ENCODE results near the gene WWOX.

The WWOX gene

DNA sequence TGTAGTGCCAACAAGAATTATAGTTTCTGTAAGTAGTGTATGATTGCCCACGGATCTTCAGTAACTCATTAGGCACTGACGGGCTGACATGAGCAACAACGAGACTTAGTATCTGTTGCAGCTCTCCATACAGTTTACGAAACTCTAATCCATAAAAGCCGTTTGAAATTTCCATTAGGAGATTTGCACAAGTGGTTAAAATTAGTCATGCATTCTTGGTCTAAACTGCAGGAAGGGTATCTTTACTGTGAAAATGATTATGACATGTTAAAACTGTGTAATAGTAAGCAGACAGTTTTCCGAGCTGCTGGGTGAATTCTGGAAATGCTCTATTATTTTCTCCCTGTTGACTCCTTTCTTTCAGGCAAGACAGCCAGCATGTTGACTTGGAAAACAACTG is 605.0 kb downstream of the WWOX start:
- no peak for DNase-seq (ENCODE audit: low read depth in 1 of 2, low spot score in 1 of 2)

DNA sequence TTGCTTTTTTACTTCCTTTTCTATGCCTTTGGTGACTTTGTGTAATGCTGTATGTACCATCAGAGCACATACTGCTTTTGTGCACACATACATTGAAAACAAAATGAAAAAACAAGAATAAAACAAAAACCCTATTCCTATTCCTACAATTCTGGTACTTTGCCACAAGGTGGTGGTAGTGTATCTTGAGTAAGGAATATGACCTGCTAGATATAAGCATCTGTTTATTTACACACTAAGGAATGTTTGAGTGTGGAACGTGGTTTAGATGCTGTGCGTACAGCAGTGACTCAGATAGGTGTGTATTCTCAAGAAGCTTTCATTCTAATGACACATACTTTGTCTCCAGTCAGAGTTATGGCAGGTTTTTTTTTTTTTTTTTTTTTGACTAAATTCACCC is 606.2 kb downstream of the WWOX start:
- DNase-seq (ENCODE audit: low read depth in 1 of 2, low spot score in 1 of 2): peak in 1 of 2 donors; percentile 10

DNA sequence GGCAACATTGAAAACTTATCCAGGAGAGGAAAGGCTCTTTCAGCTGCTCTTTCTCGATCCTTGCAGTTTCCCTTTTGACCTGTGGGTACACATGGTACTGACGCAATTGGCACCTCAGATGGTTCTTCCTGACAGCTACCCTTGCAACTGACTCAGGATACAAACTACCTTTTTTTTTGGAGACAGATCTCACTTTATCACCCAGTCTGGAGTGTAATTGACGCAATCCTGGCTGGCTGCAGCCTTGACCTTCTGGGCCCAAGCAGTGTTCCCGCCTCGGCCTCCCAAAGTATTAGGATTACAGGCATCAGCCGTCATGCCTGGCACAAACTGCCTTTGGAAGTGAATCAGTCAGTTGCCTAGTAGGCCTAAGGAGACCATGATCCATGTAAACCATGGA is 607.2 kb downstream of the WWOX start:
- no peak for DNase-seq (ENCODE audit: low read depth in 1 of 2, low spot score in 1 of 2)

DNA sequence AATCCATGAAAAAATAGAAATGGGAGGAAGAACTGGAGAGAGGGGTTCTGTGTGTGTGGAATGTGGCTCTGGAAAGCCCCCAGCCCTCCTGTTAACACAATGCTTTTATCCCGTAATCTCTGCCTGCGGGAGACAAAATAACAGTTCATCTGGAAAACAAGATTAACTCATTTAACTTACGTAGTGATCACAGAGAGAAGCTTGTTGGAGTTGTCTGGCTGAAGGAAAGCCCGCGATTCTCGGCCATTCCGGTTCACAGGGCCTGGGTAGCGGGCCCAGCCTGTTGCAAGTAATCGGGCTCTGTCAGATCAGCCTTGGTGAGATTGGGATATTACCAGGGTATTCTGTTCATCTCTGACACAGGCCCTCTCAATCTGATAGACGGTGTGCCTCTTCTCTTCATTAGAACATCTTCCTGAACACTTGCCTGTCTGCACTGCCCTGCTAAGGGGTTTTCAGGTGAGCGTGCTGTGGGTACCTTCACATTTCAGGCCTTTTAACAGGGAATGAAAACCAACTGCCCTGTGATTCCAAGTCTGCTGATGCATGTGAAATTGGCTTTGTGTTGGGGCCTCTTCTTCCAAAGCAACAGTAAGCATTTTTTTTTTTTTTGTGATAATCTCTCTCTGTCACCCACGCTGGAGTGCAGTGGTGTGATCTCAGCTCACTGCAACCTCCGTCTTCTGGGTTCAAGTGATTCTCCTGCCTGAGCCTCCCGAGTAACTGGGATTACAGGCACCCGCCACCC is 609.9 kb downstream of the WWOX start:
- no peak for DNase-seq (ENCODE audit: low read depth in 1 of 2, low spot score in 1 of 2)

DNA sequence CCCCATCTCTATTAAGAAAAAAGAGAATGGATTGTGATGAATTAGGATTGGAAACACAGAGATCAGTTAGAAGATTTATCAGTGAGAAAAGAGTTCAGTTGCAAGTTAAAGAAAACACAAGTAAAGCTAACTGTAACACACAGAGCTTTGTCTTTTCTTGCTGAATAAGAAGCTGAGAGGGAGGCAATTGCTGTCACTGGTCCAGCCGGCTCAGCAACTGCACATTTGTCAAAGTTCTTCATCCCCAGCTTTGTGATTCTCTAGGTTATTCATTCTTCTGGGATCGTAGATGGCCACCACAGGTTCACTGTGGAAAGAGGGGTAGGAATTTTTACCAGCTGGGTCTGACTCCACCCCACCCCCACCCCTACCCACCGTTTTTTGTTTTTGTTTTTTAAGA is 615.7 kb downstream of the WWOX start:
- no peak for DNase-seq (ENCODE audit: low read depth in 1 of 2, low spot score in 1 of 2)

DNA sequence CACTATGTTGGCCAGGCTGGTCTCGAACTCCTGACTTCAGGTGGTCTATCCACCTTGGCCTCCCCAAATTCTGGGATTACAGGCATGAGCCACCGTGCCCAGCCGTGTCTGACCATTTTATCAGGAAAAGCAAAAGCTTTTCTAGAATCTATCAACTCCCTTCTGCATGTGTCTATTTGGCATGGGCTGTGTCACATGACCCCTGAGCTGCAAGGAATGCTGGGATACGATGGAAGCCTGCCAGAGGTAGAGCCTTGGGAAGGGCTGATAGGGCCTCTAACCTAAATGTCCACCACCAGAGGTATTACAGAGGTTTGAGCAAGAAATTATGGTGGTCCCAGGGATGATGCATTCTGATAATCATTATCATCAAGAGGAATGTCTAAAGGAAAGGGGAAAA is 616.2 kb downstream of the WWOX start:
- no peak for DNase-seq (ENCODE audit: low read depth in 1 of 2, low spot score in 1 of 2)

DNA sequence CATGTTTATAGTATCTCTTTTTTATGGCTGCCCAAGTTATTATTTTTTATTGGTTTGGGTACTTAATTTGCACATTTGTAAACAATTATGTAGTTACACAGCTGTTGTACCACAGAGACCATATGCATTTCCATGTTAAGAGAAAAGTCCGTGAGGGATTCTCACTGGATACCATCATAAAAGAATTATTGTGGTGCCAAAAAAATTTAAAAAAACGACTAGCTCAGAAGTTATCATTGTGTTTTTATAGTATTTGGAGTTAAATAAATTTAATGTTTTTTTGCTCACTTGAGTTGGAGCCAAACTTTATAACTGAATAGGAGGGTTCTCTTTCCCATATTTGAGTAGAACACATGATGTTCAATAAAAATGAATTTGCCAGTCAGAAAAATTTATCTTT is 618.7 kb downstream of the WWOX start:
- DNase-seq (ENCODE audit: low read depth in 1 of 2, low spot score in 1 of 2): no peak

DNA sequence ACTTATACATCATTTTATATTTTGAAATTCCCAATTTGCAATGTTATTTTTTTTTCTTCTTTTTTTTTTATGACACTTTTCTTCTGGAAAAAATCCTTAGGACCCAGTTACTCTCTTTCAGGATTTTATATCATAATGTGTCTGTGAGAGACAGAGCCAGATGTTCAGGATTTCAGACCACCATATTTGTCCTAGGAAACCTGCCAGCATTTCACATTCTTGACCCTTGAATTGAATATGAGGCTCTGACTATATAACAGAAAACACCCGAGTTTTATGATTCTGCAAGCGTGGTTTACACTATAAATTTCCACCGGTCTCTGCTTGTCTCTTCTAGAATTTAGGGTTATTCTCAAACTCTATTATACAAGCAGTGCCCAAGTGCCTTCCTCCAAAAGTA is 621.0 kb downstream of the WWOX start:
- no peak for DNase-seq (ENCODE audit: low read depth in 1 of 2, low spot score in 1 of 2)

DNA sequence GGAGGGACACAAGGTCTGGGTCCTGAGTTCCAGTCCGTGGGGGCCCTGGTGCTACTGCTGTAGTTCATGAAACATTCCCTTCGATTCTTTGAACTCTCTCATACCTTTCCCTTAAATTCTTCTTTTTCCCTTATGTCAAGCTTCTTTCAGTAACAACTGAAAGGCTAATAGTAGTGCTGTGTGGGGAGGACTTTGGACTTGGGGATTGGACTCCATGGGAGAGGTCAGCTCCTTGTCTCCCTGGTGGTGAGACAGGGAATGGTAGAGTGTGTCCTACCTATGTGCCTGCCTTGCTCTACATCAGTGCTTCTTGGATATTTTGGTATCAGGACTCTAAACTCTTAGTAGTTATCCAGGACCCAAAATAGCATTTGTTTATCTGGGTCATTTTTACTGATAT is 628.1 kb downstream of the WWOX start:
- DNase-seq (ENCODE audit: low read depth in 1 of 2, low spot score in 1 of 2): no peak

DNA sequence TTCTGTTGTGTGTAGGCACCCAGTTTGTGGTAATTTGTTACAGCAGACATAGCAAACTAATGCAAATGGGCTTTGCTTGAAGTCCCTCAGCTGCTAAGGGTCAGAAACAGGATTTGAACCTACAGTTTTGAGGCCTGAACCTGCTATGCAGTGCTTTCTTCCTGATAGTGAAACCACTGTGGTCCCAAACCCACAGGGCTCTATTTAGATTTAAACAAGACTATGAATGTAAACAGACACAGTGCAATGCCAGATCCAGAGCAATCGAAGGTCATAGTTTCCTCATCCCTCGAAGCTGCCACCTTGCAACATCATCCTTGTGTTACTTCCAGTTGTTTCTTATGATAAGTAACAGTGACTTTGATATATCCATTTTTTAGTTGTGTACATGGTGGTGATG is 630.2 kb downstream of the WWOX start:
- no peak for DNase-seq (ENCODE audit: low read depth in 1 of 2, low spot score in 1 of 2)

DNA sequence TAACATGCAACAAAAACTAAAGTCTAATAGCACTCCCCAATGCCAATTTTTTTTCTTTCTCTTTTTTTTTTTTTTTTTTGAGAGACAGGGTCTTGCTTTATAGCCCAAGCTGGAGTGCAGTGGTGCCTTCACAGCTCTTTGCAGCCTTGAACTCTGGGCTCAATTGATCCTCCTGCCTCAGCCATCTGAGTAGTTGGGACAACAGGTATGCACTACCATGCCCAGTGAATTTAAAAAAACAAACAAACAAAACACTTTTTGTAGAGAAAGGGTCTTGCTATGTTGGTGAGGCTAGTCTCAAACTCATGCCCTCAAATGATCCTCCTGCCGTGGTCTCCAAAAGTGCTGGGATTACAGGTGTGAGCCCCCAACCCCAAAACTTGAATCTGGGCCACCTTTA is 632.3 kb downstream of the WWOX start:
- DNase-seq (ENCODE audit: low read depth in 1 of 2, low spot score in 1 of 2): no peak

DNA sequence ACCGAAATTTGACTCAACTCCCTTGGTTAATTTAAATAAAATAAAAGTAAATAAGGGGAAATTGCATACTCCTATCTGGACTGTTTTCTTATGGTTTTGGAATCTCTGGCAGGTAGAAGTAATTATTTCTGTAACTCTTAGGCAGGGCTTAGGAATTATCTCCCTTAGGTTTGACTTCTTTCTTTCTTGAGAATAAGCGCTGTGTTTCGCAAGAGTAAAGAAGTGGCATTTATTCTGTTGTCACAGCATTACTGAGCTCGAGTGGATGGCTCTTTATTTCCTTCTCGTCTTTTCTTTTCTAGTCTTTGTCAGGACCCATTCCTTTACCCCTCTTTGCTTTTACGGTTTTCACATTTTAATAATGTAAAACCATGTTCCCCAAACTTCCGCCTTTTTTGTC is 633.2 kb downstream of the WWOX start:
- DNase-seq (ENCODE audit: low read depth in 1 of 2, low spot score in 1 of 2): no peak

DNA sequence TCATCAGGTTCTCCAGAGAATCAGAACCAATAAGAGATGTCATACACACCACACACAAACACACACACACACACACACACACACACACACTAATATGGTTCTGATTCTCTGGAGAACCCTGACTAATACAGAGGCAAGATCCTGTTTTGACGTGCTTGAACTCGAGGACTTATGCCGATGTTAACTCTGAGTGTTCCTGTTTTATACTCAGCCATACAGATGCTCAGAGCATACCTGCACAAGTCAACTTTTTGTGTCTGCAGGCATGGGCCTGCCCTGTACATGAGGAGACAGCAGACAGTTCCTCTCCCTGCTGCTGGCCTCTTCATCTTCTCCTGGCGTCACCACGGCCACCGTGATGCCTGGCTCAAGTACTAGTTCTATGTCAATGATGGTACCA is 635.9 kb downstream of the WWOX start:
- no peak for DNase-seq (ENCODE audit: low read depth in 1 of 2, low spot score in 1 of 2)

DNA sequence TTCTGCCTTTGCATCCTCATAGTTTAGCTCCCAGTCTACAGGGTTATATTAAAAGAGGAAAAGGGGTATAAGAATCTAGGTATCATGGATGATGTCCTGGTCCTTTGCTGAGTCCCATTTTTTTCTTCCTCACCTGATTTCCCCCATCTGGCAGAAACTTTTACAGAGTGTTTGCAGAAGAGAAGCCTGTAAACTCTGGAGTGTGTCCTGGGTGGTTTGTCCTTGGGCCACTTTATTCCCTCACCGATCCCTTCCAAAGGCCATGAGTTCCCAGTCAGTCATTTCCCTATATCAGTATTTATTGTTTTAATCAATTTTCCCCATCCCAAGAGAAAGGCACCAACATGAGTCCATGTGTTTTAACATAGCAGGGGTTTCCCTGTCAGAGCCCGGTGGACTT is 638.2 kb downstream of the WWOX start:
- no peak for DNase-seq (ENCODE audit: low read depth in 1 of 2, low spot score in 1 of 2)

DNA sequence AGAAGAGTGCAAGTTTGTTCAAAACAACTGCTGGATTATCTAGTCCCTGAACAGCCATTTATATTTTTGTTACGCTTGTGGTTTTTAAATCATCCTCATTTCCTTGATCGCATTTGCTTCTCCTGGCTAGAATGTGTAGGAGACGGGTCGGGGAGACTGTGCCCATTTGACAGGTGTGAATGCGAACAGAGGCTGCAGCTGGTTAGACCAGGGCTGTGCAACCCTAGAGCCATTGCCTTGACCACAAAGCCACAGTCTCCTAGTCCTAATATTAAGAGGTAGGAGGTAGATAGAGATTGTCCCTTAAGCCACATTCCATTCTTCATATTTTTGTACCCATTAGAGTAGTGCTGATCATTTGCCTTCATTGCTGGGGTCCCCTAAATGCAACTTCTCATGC is 639.1 kb downstream of the WWOX start:
- DNase-seq (ENCODE audit: low read depth in 1 of 2, low spot score in 1 of 2): no peak

DNA sequence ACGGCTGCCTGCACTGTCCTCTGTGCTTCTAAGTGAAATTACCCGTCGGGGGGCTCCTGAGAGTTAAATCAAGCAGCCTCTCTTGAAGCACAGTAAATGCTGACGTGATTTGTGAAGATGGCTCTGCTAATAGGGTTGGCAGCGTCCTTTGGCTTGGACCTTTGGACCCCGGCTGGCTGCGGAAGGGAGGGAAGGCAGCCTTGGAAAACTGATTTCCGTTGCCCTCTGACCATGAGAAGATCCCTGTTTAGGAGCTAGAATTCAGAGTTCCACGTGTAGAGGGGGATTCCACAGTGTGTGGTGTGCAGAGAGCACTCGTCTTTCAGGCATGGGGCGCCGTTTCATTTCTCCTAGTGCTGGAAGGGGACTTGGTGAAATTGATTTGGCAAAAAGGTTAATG is 640.8 kb downstream of the WWOX start:
- no peak for DNase-seq (ENCODE audit: low read depth in 1 of 2, low spot score in 1 of 2)

DNA sequence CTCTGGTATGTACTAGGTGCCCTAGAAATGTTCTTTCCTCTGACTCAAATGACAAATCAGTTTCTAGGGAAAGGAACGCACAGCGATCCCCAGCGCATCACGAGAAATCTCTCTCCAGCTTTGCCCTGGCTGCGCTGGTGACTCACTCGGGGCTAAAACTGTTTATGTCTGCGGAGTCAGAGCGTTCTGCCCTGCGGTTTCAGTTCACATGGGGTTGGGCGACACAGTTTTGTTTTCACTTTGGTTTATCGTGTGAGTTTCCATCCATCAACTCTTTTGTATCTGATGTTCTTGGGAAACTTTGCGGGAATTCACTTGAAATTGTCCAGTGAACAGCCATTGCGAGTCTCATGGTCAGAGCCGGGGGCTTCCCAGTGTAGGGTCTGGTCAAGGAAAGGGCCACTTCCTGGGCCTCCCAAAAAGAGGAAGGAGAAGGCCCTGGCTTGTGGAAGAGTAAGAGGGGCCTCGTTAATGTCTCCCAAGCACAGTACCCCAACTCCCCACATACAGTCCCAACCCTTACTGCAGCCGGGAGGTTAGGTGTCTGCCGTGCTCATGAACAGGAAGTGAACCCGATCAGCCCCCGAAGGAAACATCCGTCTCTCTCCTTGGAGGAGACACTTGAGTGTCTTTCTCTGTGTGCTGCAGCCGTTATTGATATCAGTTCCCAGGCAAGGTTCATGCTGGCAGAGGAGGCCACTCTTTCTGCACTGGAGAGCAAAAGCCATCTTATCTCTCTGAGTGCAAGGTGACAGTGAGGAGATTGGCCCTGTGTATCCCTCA is 643.2 kb downstream of the WWOX start:
- peak; percentile 63 to 79 for DNase-seq (ENCODE audit: low read depth in 1 of 2, low spot score in 1 of 2)

DNA sequence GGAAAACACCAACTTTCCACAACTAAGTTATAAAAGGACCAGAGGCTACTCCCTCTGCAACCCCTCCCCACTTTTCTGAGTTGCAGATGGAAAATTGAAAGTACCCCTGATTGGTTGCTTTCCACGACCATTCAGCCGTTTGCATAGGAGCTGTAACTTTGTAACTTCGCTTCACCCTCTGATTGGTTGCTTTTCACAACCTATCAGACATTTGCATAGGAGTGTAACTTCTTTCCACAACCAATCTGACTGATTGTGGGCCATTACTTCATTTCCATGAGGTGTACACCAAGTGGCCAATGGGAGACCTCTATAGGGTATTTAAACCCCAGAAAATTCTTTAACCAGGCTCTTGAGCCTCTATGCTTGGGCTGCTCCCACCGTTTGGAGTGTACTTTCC is 644.1 kb downstream of the WWOX start:
- no peak for DNase-seq (ENCODE audit: low read depth in 1 of 2, low spot score in 1 of 2)

DNA sequence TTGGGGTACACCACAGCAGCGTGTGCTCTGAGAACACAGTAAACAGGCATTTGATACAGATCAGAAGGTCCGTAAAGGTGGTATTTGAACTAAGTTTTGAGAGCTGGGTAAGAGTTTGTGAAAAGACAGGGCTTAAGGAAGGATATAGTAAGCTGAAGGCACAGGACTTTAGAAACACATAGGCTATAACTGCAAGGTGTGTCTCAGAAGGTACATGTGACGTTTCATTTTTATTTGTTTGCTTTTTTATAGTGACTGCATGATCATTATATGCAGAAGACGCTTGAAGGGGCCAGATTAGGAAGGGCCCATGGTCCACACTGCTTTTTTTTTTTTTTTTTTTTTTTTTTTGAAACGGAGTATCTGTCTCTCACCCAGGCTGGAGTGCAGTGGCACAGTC is 644.6 kb downstream of the WWOX start:
- no peak for DNase-seq (ENCODE audit: low read depth in 1 of 2, low spot score in 1 of 2)

DNA sequence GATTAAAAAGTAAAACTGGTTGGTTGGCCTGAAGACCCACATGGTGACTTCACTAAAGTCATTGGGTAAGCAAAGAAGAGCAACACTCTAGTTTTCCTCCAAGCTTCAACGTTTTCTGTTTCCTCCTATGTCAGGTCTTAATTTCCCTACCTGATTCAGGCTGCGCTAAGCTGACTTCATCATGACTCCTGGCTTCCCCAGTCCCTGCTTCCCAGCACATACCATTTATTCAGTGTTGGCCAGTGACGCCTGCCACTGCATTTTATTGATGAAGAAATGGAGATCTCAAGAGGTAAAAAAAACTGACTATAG is 645.3 kb downstream of the WWOX start:
- DNase-seq (ENCODE audit: low read depth in 1 of 2, low spot score in 1 of 2): no peak

DNA sequence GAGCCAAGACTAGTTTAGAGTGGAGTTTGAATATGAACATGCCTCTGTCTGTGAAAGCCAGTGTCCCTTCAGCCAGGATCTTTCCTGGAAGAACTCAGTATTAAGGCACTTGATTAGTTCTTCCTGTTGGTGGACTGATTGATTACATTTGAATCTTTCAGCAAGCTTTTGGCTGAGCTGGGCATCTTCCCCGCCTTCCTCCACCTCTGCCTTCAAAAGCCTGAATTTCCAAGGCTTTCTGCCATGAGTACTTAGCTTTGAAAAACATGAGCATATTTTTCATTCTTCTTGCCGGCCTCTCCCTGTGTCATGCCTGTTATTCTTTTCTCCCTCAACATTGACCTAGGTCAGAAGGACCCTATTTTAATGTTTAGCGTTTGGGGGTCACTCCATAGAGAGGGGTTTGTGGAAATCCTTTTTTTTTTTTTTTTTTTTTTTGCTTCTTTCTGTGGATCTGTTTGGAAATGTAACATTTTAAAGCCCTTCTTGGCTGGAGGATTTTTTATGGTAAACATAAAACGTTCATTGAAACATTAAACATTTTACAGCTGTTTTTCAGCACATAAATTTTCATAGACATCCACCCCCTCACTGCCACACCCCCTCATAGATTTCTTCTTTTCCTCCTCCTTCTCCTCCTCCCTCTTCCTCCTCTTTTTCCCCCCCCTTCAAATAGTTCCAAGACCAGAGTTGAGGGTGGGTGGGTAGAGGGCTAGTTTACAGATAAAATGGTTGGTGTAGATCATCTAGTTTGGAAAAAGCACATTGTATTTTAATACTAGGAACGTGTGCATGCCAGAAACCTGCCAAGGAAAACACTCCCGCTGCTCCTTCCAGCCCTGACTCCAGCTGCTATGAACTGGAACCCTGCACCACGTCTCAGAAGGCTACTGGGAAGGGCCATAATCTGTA is 645.9 kb downstream of the WWOX start:
- no peak for DNase-seq (ENCODE audit: low read depth in 1 of 2, low spot score in 1 of 2)

DNA sequence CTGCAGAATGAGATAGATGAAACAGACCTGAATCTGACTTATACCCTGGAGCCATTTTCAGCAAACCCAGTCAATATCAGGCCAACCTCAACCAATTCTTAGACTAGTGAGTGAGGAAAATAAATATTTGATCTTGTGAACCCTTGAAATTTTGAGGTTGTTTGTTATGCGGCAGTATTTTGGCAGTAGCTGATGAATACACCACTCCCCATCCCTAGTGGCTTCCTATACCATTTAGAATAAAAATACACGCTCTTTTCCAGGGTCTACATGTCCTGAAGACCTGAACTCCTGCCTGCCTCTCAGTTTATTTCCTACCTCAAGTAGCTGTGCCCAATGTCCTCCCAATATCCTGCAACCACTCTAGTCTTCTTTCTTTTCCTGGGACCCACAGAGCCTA is 647.3 kb downstream of the WWOX start:
- no peak for DNase-seq (ENCODE audit: low read depth in 1 of 2, low spot score in 1 of 2)

Measured in activated CD4-positive, alpha-beta T cell treated with anti-CD3 and anti-CD28 coated beads, Interleukin-2, amount 50 U/mL, for 24 hours (primary cell).